H1 (cell line): ENCODE data around the gene OR6B2. TPM values are rescaled to one million over a fixed set of nuclear protein-coding genes. Genes with fewer than 3 reads are reported as not detected.

Experiments
- CTCF ChIA-PET: fragments of 300-600 bp; sonication (Branson Sonifier 250); formaldehyde crosslinking; loops from one replicate; lab custom pipeline; 2021; ENCODE audit not compliant: partially characterized antibody; lab: Charles Lee
- POLR2A ChIA-PET: fragments of 300-600 bp; sonication (Branson Sonifier 250); formaldehyde crosslinking; loops from one replicate; lab custom pipeline; 2021; ENCODE audit warnings: inconsistent platforms; ENCODE audit not compliant: partially characterized antibody; lab: Charles Lee
- DNase-seq, 2 experiments: peaks; one replicate each; pipeline versions ENCODE4 v3.0.0 to v3.0.0-alpha.2; 2010 to 2022; ENCODE audit warnings: low spot score in 2 of 2, low read depth in 1 of 2, mixed read lengths in 1 of 2
- FAIRE-seq: peaks from 2 replicates; lab custom pipeline; 2011; peaks lifted over from hg19 to GRCh38; lab: Jason Lieb, UNC
- H2AFZ ChIP-seq: 2 replicates; pipeline ENCODE4 v1.8.1; 2012; ENCODE audit warnings: low read length, inconsistent platforms
- H2AK5ac ChIP-seq: 2 replicates; pipeline ENCODE4 v1.6.1; 2013; ENCODE audit warnings: low read depth, low read length
- H2BK120ac ChIP-seq: replicated peaks from 2 replicates; pipeline ENCODE3; 2013; ENCODE audit warnings: low read depth, low read length, inconsistent platforms
- H2BK12ac ChIP-seq: 2 replicates; pipeline ENCODE4 v1.6.1; 2013; ENCODE audit warnings: low read depth, low read length
- H2BK15ac ChIP-seq: 2 replicates; pipeline ENCODE4 v1.6.1; 2013; ENCODE audit warnings: low read length
- H2BK20ac ChIP-seq: 2 replicates; pipeline ENCODE4 v1.6.1; 2013; ENCODE audit warnings: low read length
- H2BK5ac ChIP-seq: 2 replicates; pipeline ENCODE4 v1.6.1; 2013; ENCODE audit warnings: low read depth, low read length
- H3K14ac ChIP-seq: 2 replicates; pipeline ENCODE4 v1.6.1; 2013; ENCODE audit warnings: inconsistent platforms; ENCODE audit not compliant: insufficient read length
- H3K18ac ChIP-seq: 2 replicates; pipeline ENCODE4 v1.6.1; 2013; ENCODE audit warnings: low read length; ENCODE audit errors: extremely low read depth
- H3K23ac ChIP-seq: 2 replicates; pipeline ENCODE4 v1.6.1; 2013; ENCODE audit warnings: inconsistent platforms; ENCODE audit not compliant: insufficient read length
- H3K23me2 ChIP-seq: 2 replicates; pipeline ENCODE4 v1.6.1; 2013; ENCODE audit warnings: low read depth, low read length
- H3K27ac ChIP-seq: 2 replicates; pipeline ENCODE4 v1.6.1; 2011; ENCODE audit warnings: low read depth, low read length, inconsistent platforms
- H3K27me3 ChIP-seq, 4 experiments: replicated peaks in 1 of 4; 1 replicate in 1 of 4; 2 replicates in 3 of 4; pipeline versions ENCODE4 v1.6.1 to v1.8.1; 2011 to 2013; ENCODE audit warnings: low read length in 3 of 4, mild to moderate bottlenecking in 3 of 4, inconsistent platforms in 2 of 4, mixed read lengths in 2 of 4, moderate library complexity in 1 of 4; ENCODE audit not compliant: control insufficient read depth in 3 of 4, insufficient read depth in 3 of 4; ENCODE audit errors: extremely low read depth in 1 of 4
- H3K36me3 ChIP-seq, 4 experiments: 2 replicates each; pipeline versions ENCODE4 v1.6.1 to v1.8.1; 2011 to 2013; ENCODE audit warnings: mild to moderate bottlenecking in 4 of 4, low read length in 3 of 4, moderate library complexity in 2 of 4, control low read depth in 1 of 4, inconsistent platforms in 1 of 4; ENCODE audit not compliant: insufficient read depth in 4 of 4, control insufficient read depth in 2 of 4
- H3K4ac ChIP-seq: replicated peaks from 2 replicates; pipeline ENCODE3; 2013; ENCODE audit warnings: low read length, low read depth, mixed read lengths, inconsistent platforms; ENCODE audit not compliant: insufficient read length
- H3K4me1 ChIP-seq, 4 experiments: replicated peaks in 1 of 4; 1 replicate in 1 of 4; 2 replicates in 3 of 4; pipeline versions ENCODE4 v1.6.1 to v1.8.1; 2011 to 2013; ENCODE audit warnings: low read length in 3 of 4, inconsistent platforms in 2 of 4, mixed read lengths in 1 of 4; ENCODE audit not compliant: insufficient read depth in 4 of 4, control insufficient read depth in 3 of 4
- H3K4me2 ChIP-seq, 2 experiments: 2 replicates each; pipeline versions ENCODE4 v1.6.1 to v1.8.1; 2011 to 2013; ENCODE audit warnings: low read depth in 2 of 2, low read length in 2 of 2, control low read depth in 1 of 2, inconsistent platforms in 1 of 2, mild to moderate bottlenecking in 1 of 2; ENCODE audit not compliant: insufficient read depth in 1 of 2
- H3K4me3 ChIP-seq, 4 experiments: fragments of 200-600, 300-600 bp in 1 of 4; sonication (generic), shearing (Covaris generic), sonication (Bioruptor Twin) in 1 of 4; 2 replicates each; pipeline versions ENCODE4 v1.5.1 to v1.8.1; 2011 to 2016; ENCODE audit warnings: low read length in 4 of 4, low read depth in 3 of 4, control low read depth in 2 of 4, inconsistent platforms in 2 of 4, mild to moderate bottlenecking in 2 of 4, mixed read lengths in 1 of 4, moderate library complexity in 1 of 4; ENCODE audit not compliant: insufficient read depth in 2 of 4; ENCODE audit errors: extremely low read depth in 1 of 4
- H3K56ac ChIP-seq: replicated peaks from 2 replicates; pipeline ENCODE3; 2013; ENCODE audit warnings: low read depth, mild to moderate bottlenecking, mixed read lengths, low read length, inconsistent platforms; ENCODE audit not compliant: insufficient read length
- H3K79me1 ChIP-seq: 2 replicates; pipeline ENCODE4 v1.6.1; 2013; ENCODE audit warnings: low read depth, low read length, control low read depth
- H3K79me2 ChIP-seq, 2 experiments: 2 replicates each; pipeline versions ENCODE4 v1.6.1 to v1.8.1; 2012 to 2013; ENCODE audit warnings: low read length in 2 of 2, mild to moderate bottlenecking in 2 of 2, inconsistent platforms in 1 of 2; ENCODE audit not compliant: insufficient read depth in 2 of 2, control insufficient read depth in 1 of 2
- H3K9ac ChIP-seq, 4 experiments: replicated peaks in 1 of 4; 1 replicate in 1 of 4; 2 replicates in 3 of 4; pipeline versions ENCODE4 v1.6.1 to v1.8.1; 2011 to 2013; ENCODE audit warnings: low read depth in 3 of 4, low read length in 3 of 4, control low read depth in 2 of 4, mild to moderate bottlenecking in 2 of 4, moderate library complexity in 2 of 4, inconsistent platforms in 1 of 4; ENCODE audit errors: extremely low read depth in 1 of 4
- H3K9me3 ChIP-seq, 2 experiments: 2 replicates each; pipeline versions ENCODE4 v1.6.1 to v1.8.1; 2012 to 2013; ENCODE audit warnings: mild to moderate bottlenecking in 2 of 2, moderate library complexity in 2 of 2, control low read depth in 1 of 2, inconsistent platforms in 1 of 2, low read depth in 1 of 2, low read length in 1 of 2, mixed read lengths in 1 of 2; ENCODE audit not compliant: insufficient read depth in 2 of 2
- H4K20me1 ChIP-seq, 2 experiments: replicated peaks in 1 of 2; 2 replicates each; pipeline versions ENCODE3 to v1.8.1; 2011 to 2013; ENCODE audit warnings: inconsistent platforms in 2 of 2, low read length in 2 of 2, mild to moderate bottlenecking in 1 of 2; ENCODE audit not compliant: insufficient read depth in 2 of 2, control insufficient read depth in 1 of 2
- H4K5ac ChIP-seq: 2 replicates; pipeline ENCODE4 v1.6.1; 2013; ENCODE audit warnings: low read length, low read depth, mixed read lengths, inconsistent platforms; ENCODE audit not compliant: insufficient read length
- H4K8ac ChIP-seq: 2 replicates; pipeline ENCODE4 v1.8.0; 2013; ENCODE audit warnings: mild to moderate bottlenecking, moderate library complexity, low read length, inconsistent platforms; ENCODE audit not compliant: insufficient read depth; ENCODE audit errors: extremely low read depth
- H4K91ac ChIP-seq: replicated peaks from 2 replicates; pipeline ENCODE3; 2013; ENCODE audit warnings: low read length, mixed read lengths, inconsistent platforms; ENCODE audit not compliant: insufficient read length
- BCL11A ChIP-seq, 2 experiments: IDR thresholded peaks; one replicate each; pipeline ENCODE4 v1.6.1; 2011; ENCODE audit warnings: low read depth in 2 of 2, low read length in 2 of 2, mild to moderate bottlenecking in 2 of 2
- CBX5 ChIP-seq: fragments of 300-800, 300-1000 bp; sonication (generic); IDR thresholded peaks from 2 replicates; pipeline ENCODE4 v1.7.1; 2016; ENCODE audit warnings: antibody characterized with exemption, low read length, low read depth
- MAFK ChIP-seq: IDR thresholded peaks from 2 replicates; pipeline ENCODE4 v1.6.1; 2012; ENCODE audit warnings: low read depth, mild to moderate bottlenecking, improper control_type of control experiment, low read length
- RAD21 ChIP-seq, 2 experiments: IDR thresholded peaks in 1 of 2; conservative IDR thresholded peaks in 1 of 2; 2 replicates each; pipeline ENCODE4 v1.6.1; 2011; ENCODE audit warnings: low read depth in 2 of 2, low read length in 2 of 2, improper control_type of control experiment in 1 of 2, inconsistent platforms in 1 of 2, mild to moderate bottlenecking in 1 of 2, moderate library complexity in 1 of 2
- TAF1 ChIP-seq: IDR thresholded peaks from 2 replicates; pipeline ENCODE4 v1.6.1; 2011; ENCODE audit warnings: mild to moderate bottlenecking, low read depth, low read length
- WGBS, 2 experiments: shearing (Covaris generic) in 1 of 2; methylation state at CpG; one replicate each; pipeline versions ENCODE4 v1.1.6 to v1.1.7; 2013 to 2015; ENCODE audit warnings: low lambda C conversion rate in 2 of 2, mixed read lengths in 2 of 2, inconsistent platforms in 1 of 2, low coverage in 1 of 2, missing lambda C conversion rate in 1 of 2; ENCODE audit not compliant: insufficient replicate concordance in 2 of 2, insufficient coverage in 1 of 2, insufficient read length in 1 of 2; ENCODE audit errors: extremely low coverage in 1 of 2, missing lambda C conversion rate in 1 of 2; 5-methylcytosine and 5-hydroxymethylcytosine counted together
- polyA plus RNA-seq, 7 experiments: library from polyadenylated mRNA; depleted of rRNA in 3 of 7; stranded (reverse) in 5 of 7; unstranded in 2 of 7; fragments of >200 nt in 5 of 7; fragments of 200-250 nt in 2 of 7; gene quantifications; 1 replicate in 5 of 7; 2 replicates in 1 of 7; 4 replicates in 1 of 7; pipeline versions ENCODE4 v1.2.1 to v1.2.3, GENCODE V29; 2011 to 2013; ENCODE audit warnings: missing spikeins in 2 of 7, mixed read lengths in 2 of 7
- total RNA-seq: library from RNA; stranded (reverse); fragmentation: NEBNext Ultra II Directional; extraction: Animal tissue kit (Norgen Biotek cat#: 25700); gene quantifications from 2 replicates; pipeline ENCODE4 v1.2.1, GENCODE V29; 2021
- TF ChIP-seq, protein P1 (sequence below), 3 experiments: IDR thresholded peaks; 1 replicate in 2 of 3; 2 replicates in 1 of 3; pipeline versions ENCODE4 v1.5.1 to v1.6.1; 2011; ENCODE audit warnings: low read length in 3 of 3, mild to moderate bottlenecking in 3 of 3, inconsistent platforms in 2 of 3, low read depth in 1 of 3, moderate library complexity in 1 of 3; ENCODE audit not compliant: insufficient read depth in 1 of 3; ENCODE audit errors: control extremely low read depth in 1 of 3

The OR6B2 gene
- total and polyA plus RNA-seq, 2 of the 8 experiments (the other 6 are each of a cell fraction or from before 2014, with no cell fraction given), result not detected

DNA sequence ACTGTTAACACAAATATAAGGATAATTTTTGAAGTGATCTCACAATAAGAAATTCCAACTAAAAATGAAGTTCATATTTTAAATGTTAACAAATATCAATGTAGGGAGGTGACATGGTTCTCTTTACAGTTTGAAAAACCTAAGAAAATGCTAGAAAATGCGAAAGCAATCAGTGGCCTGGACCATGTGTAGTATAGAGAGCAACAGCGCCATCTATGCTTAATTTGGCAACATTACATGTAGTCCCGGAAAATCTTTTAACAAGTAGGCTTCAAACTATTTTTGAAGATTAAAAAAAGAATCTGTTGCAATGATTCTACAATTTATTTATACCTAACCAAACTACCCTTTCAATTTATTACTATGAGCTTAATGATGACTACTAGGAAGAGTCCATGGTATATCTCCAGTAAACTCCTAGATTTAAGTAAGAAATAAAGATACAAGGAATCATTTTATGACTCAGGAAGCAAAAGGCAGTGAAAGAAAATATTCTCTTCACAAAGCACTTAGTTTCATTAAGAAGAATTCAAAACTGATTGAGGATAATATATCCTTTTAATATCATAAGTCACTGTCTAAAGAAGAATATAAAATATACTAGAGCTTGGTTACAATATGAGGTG lies 38.4 kb downstream of the OR6B2 start:
- H3K4ac ChIP-seq, result no peak overlapping the region
- no peak overlapping the region for H2BK15ac ChIP-seq
- H3K9ac ChIP-seq, result no peak overlapping the region
- peak; percentile 42 for FAIRE-seq
- H3K4me2 ChIP-seq, result no peak overlapping the region
- H2AFZ ChIP-seq, result no peak overlapping the region
- no peak overlapping the region for H3K14ac ChIP-seq
- no peaks in the 10 kb centered on the region for H3K23me2 ChIP-seq
- no peak overlapping the region for H2BK5ac ChIP-seq
- no peak overlapping the region for H2BK12ac ChIP-seq
- H3K79me1 ChIP-seq, result peaks cover 2% of the 10 kb centered on the region; the same call in 1 of the 2 replicates
- H3K56ac ChIP-seq, result no peak overlapping the region
- 30% methylated on average over 3 of the region's 3 CpGs; no CpG with 5 or more reads in 1 of the 2 experiments for WGBS, 2 experiments
- H3K4me1 ChIP-seq, result no peaks in the 10 kb centered on the region
- H3K36me3 ChIP-seq, result peaks cover 3 to 30% (median 16%) of the 10 kb centered on the region in 4 experiments; a peak in 7 of 8 replicates
- H4K91ac ChIP-seq, result no peak overlapping the region
- no peak for DNase-seq
- no peak overlapping the region for H3K23ac ChIP-seq
- H3K27ac ChIP-seq, result no peak overlapping the region
- H3K79me2 ChIP-seq, result no peaks in the 10 kb centered on the region
- no peak overlapping the region for H4K8ac ChIP-seq
- no peaks in the 10 kb centered on the region for H3K9me3 ChIP-seq
- TF ChIP-seq TAF1, result no peak
- TF ChIP-seq RAD21 (IDR thresholded peaks at IDR 0.05 in 1 of 2, conservative IDR thresholded peaks at IDR 0.05 in 1 of 2; ENCODE audit: low read depth in 2 of 2, low read length in 2 of 2), result peak; percentile 70 to 73
- no peak for TF ChIP-seq BCL11A (IDR thresholded peaks at IDR 0.05; ENCODE audit: low read depth in 2 of 2, low read length in 2 of 2)
- TF ChIP-seq CBX5, result no peak
- TF ChIP-seq, protein P1, sequence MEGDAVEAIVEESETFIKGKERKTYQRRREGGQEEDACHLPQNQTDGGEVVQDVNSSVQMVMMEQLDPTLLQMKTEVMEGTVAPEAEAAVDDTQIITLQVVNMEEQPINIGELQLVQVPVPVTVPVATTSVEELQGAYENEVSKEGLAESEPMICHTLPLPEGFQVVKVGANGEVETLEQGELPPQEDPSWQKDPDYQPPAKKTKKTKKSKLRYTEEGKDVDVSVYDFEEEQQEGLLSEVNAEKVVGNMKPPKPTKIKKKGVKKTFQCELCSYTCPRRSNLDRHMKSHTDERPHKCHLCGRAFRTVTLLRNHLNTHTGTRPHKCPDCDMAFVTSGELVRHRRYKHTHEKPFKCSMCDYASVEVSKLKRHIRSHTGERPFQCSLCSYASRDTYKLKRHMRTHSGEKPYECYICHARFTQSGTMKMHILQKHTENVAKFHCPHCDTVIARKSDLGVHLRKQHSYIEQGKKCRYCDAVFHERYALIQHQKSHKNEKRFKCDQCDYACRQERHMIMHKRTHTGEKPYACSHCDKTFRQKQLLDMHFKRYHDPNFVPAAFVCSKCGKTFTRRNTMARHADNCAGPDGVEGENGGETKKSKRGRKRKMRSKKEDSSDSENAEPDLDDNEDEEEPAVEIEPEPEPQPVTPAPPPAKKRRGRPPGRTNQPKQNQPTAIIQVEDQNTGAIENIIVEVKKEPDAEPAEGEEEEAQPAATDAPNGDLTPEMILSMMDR (IDR thresholded peaks at IDR 0.05; ENCODE audit: control extremely low read depth in 1 of 3, insufficient read depth in 1 of 3, low read depth in 1 of 3, low read length in 3 of 3), result peak in 2 of 3 experiments; percentile 49 to 70; a peak in 3 of 4 replicates
- no peak for TF ChIP-seq MAFK
- TF ChIP-seq, all 59 proteins: peak for 2
- ChIA-PET CTCF (interaction anchor here (0.7 to 7.8 kb wide), 20 partner anchors 8 to 885 kb away, joined by 3 to 50 read pairs (median 6); no protein-coding TSS in a partner anchor), POLR2A (interaction anchor here (1.0 kb wide), 1 partner anchor 16 kb away, joined by 3 read pairs; no protein-coding TSS in a partner anchor)
- no peak overlapping the region for H2BK20ac ChIP-seq
- no peak overlapping the region for H4K5ac ChIP-seq
- no peak overlapping the region for H3K18ac ChIP-seq
- no peak overlapping the region for H3K4me3 ChIP-seq
- H2AK5ac ChIP-seq, result no peak overlapping the region
- no peaks in the 10 kb centered on the region for H3K27me3 ChIP-seq
- H2BK120ac ChIP-seq, result no peak overlapping the region
- H4K20me1 ChIP-seq, result peaks cover 2 to 10% of the 10 kb centered on the region in 2 experiments
